ENCODE measurements around the gene THSD4.
"Not testable (repeated sequence)": the region's sequence is repeated elsewhere in the genome, so short reads cannot be mapped to it uniquely, and the experiment has no call there.

The THSD4 gene

GRCh38 chr15:71312194-71312708, 197.0 kb downstream of the THSD4 start:
- no peak overlapping the region for H3K27ac ChIP-seq
- DNase-seq (ENCODE audit: low spot score), result no peak
- H3K4me3 ChIP-seq, result no peak overlapping the region
- no peak for TF ChIP-seq CTCF (IDR thresholded peaks at IDR 0.05)

- no peak for DNase-seq (ENCODE audit: low spot score)
- no peak for TF ChIP-seq CTCF (IDR thresholded peaks at IDR 0.05)
- Histone ChIP-seq H3K4me3 (no peak overlapping the region), H3K27ac (no peak overlapping the region)
Observed at GRCh38 chr15:71312731-71313460, 197.6 kb downstream of the THSD4 start.

- no peak for TF ChIP-seq CTCF (IDR thresholded peaks at IDR 0.05)
- DNase-seq (ENCODE audit: low spot score), result no peak
Observed at GRCh38 chr15:71313806-71314205, 198.5 kb downstream of the THSD4 start.

GRCh38 chr15:71314956-71315537, 199.8 kb downstream of the THSD4 start:
- TF ChIP-seq CTCF (IDR thresholded peaks at IDR 0.05), result no peak
- Histone ChIP-seq H3K27ac (no peak overlapping the region), H3K4me3 (no peak overlapping the region)
- no peak for DNase-seq (ENCODE audit: low spot score)

More at GRCh38 chr15:71313806-71314205, 198.5 kb downstream of the THSD4 start:
- no peak overlapping the region for H3K27ac ChIP-seq
- no peak overlapping the region for H3K4me3 ChIP-seq

- no peak for DNase-seq (ENCODE audit: low spot score)
- no peak for TF ChIP-seq CTCF (IDR thresholded peaks at IDR 0.05)
- no peak overlapping the region for H3K4me3 ChIP-seq
- no peak overlapping the region for H3K27ac ChIP-seq
Observed at GRCh38 chr15:71316911-71317310, 201.6 kb downstream of the THSD4 start.

GRCh38 chr15:71319424-71319823, 204.2 kb downstream of the THSD4 start:
- not testable (repeated sequence) for H3K27ac ChIP-seq; DNase-seq (ENCODE audit: low spot score); H3K4me3 ChIP-seq

- no peak overlapping the region for H3K4me3 ChIP-seq
- TF ChIP-seq CTCF (IDR thresholded peaks at IDR 0.05), result no peak
- no peak overlapping the region for H3K27ac ChIP-seq
- no peak for DNase-seq (ENCODE audit: low spot score)
Observed at GRCh38 chr15:71319935-71320334, 204.7 kb downstream of the THSD4 start.
